Measurements from ENCODE around the gene CTPS1.

DNA sequence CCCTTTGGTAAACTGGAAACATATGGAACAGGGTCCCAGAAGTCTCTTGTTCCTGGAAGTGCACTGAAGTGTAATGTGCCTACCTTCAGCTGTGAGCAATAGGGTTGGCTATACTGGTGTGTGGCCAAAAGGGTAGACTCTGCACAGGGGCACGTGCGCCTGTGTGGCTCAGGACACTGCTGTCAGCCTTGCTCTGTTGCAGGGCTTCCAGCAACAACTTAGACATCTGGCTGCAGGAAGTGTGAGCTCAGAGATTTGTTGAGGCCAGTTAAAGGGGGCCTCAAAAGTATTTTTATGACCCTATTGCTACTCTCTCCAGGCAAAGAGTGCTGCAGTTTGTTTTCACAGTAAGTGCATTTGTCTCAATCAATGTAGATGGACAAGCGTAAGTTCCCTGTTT lies 7.5 kb downstream of the CTPS1 start:
- TF ChIP-seq CTCF (IDR thresholded peaks at IDR 0.05 in 2 of 3, conservative IDR thresholded peaks at IDR 0.05 in 1 of 3; ENCODE audit: borderline replicate concordance in 1 of 3, insufficient read depth in 1 of 3, low read depth in 2 of 3, low read length in 2 of 3) = no peak
- no peak for TF ChIP-seq ZFX (IDR thresholded peaks at IDR 0.05)
- no peak for TF ChIP-seq POLR2A (IDR thresholded peaks at IDR 0.05; ENCODE audit: borderline replicate concordance, extremely low read depth, insufficient read depth, insufficient read length)
- no peak for TF ChIP-seq EZH2phosphoT487 (IDR thresholded peaks at IDR 0.05; ENCODE audit: borderline replicate concordance)
